Right atrium auricular region (tissue), 2 donors: ENCODE data around the gene NSD1. TPM values are rescaled to one million over a fixed set of nuclear protein-coding genes. Genes with fewer than 3 reads are reported as not detected.

Source experiments
- DNase-seq: peaks from one replicate; pipeline ENCODE4 v3.0.0-alpha.2; 2019; ENCODE audit warnings: low spot score
- H3K27ac ChIP-seq, 2 donors: fragments of 200-600 bp; sonication (generic); 1 replicate in 1 of 2; 2 replicates in 1 of 2; pipeline ENCODE4 v1.5.1; 2016 to 2019
- H3K27me3 ChIP-seq, 2 donors: fragments of 200-600 bp; sonication (generic); one replicate each; pipeline versions ENCODE4 v1.5.1 to v1.6.0; 2017 to 2019
- H3K36me3 ChIP-seq: fragments of 200-600 bp; sonication (generic); one replicate; pipeline ENCODE4 v1.5.1; 2016
- H3K4me1 ChIP-seq, 2 donors: fragments of 200-600 bp; sonication (generic); one replicate each; pipeline versions ENCODE4 v1.5.1 to v1.6.0; 2017 to 2019
- H3K4me3 ChIP-seq, 2 donors: fragments of 200-600 bp; sonication (generic); 1 replicate in 1 of 2; 2 replicates in 1 of 2; pipeline ENCODE4 v1.5.1; 2017 to 2019; ENCODE audit warnings: mild to moderate bottlenecking in 1 of 2, moderate library complexity in 1 of 2
- H3K9me3 ChIP-seq, 2 donors: fragments of 200-600 bp; sonication (generic); one replicate each; pipeline ENCODE4 v1.5.1; 2019
- CTCF ChIP-seq, 2 donors: fragments of 200-600 bp; sonication (generic); IDR thresholded peaks; one replicate each; pipeline ENCODE4 v1.5.1; 2019; ENCODE audit warnings: antibody characterized with exemption in 2 of 2
- total RNA-seq, 2 donors: library from RNA; depleted of rRNA; stranded (reverse); fragments of >200 nt; gene quantifications; one replicate each; pipeline ENCODE4 v1.1.0, GENCODE V29; 2016

NSD1 gene
- total RNA-seq, result 10 to 100 TPM; 25.4 to 26.7 TPM

- Histone ChIP-seq H3K4me1 (peaks cover 0 to 46% of the 10 kb centered on the region in 2 donors), H3K9me3 (no peaks in the 10 kb centered on the region)
- peak; percentile 90 for DNase-seq
Observed at GRCh38 chr5:177133096-177133852, at the start of gene NSD1. TSS of gene NSD1 (plus strand) at chr5:177133773. CDS start at chr5:177135104, 1,331 bp downstream.

GRCh38 chr5:177084175-177084574 is 49.4 kb upstream of the NSD1 start:
- TF ChIP-seq CTCF (IDR thresholded peaks at IDR 0.05), result no peak
- Histone ChIP-seq H3K4me1 (peaks cover 0 to 16% of the 10 kb centered on the region in 2 donors), H3K9me3 (no peaks in the 10 kb centered on the region), H3K27ac (no peak overlapping the region), H3K4me3 (no peak overlapping the region), H3K36me3 (no peaks in the 10 kb centered on the region), H3K27me3 (no peaks in the 10 kb centered on the region)
- DNase-seq, result no peak

More at GRCh38 chr5:177133096-177133852, at the start of gene NSD1:
- Histone ChIP-seq H3K27me3 (no peaks in the 10 kb centered on the region), H3K4me3 (peak within 1 kb of the TSS; percentile 74 to 76), H3K36me3 (peaks cover 26% of the 10 kb centered on the region), H3K27ac (peak within 1 kb of the TSS; percentile 91 to 96)
- TF ChIP-seq CTCF (IDR thresholded peaks at IDR 0.05), result no peak

GRCh38 chr5:177085985-177086653 is 47.5 kb upstream of the NSD1 start:
- Histone ChIP-seq H3K27ac (no peak overlapping the region), H3K9me3 (no peaks in the 10 kb centered on the region), H3K4me1 (peaks cover 0 to 21% of the 10 kb centered on the region in 2 donors), H3K36me3 (no peaks in the 10 kb centered on the region), H3K27me3 (no peaks in the 10 kb centered on the region), H3K4me3 (peak overlapping the region in 1 of 2 donors; percentile 49)
- TF ChIP-seq CTCF (IDR thresholded peaks at IDR 0.05), result no peak
- DNase-seq, result no peak

- no peaks in the 10 kb centered on the region for H3K27me3 ChIP-seq
- H3K27ac ChIP-seq, result no peak within 1 kb of the TSS
- no peaks in the 10 kb centered on the region for H3K9me3 ChIP-seq
- no peaks in the 10 kb centered on the region for H3K36me3 ChIP-seq
- H3K4me1 ChIP-seq, result peaks cover 0 to 21% of the 10 kb centered on the region in 2 donors
- TF ChIP-seq CTCF (IDR thresholded peaks at IDR 0.05), result peak; percentile 18 to 66
- peak within 1 kb of the TSS; percentile 10 to 49 for H3K4me3 ChIP-seq
- DNase-seq, result no peak
Observed at GRCh38 chr5:177086654-177087397, 46.7 kb upstream of the NSD1 start, which contains the start of gene FGFR4. TSS of gene FGFR4 (plus strand) at chr5:177086915. CDS start at chr5:177089603, 2,688 bp downstream.

GRCh38 chr5:177087398-177088005 is 46.1 kb upstream of the NSD1 start:
- no peak for DNase-seq
- Histone ChIP-seq H3K27ac (no peak overlapping the region), H3K4me1 (peaks cover 0 to 21% of the 10 kb centered on the region in 2 donors), H3K4me3 (peak overlapping the region in 1 of 2 donors; percentile 49), H3K9me3 (no peaks in the 10 kb centered on the region), H3K36me3 (no peaks in the 10 kb centered on the region), H3K27me3 (no peaks in the 10 kb centered on the region)
- no peak for TF ChIP-seq CTCF (IDR thresholded peaks at IDR 0.05)
